T-cell (primary cell): Measurements from ENCODE around the gene LARP6. TPM values are rescaled to one million over a fixed set of nuclear protein-coding genes. Genes with fewer than 3 reads are reported as not detected.

Source experiments
- ATAC-seq, 4 experiments: fragments of 200-7000 bp in 3 of 4; fragments of 150-1000 bp in 1 of 4; cut with Tn5 transposase; replicated peaks in 1 of 4; 1 replicate in 3 of 4; 2 replicates in 1 of 4; pipeline ENCODE4 v1.10.0; 2021; ENCODE audit warnings: moderate library complexity in 3 of 4, mild to moderate bottlenecking in 2 of 4, moderate number of reproducible peaks in 1 of 4
- CTCF ChIA-PET, 2 donors: fragments of 300-600 bp; sonication (Branson Sonifier 250); formaldehyde crosslinking; loops; one replicate each; lab custom pipeline; 2022; ENCODE audit warnings: antibody characterized with exemption in 2 of 2; lab: Charles Lee
- POLR2A ChIA-PET, 2 donors: fragments of 300-600 bp; sonication (Branson Sonifier 250); formaldehyde crosslinking; loops; one replicate each; lab custom pipeline; 2022; ENCODE audit warnings: antibody characterized with exemption in 2 of 2; lab: Charles Lee
- DNase-seq, 35 experiments: peaks; one replicate each; pipeline versions ENCODE4 v3.0.0 to v3.0.0-alpha.2; 2013 to 2023
- H3K27ac ChIP-seq: one replicate; pipeline ENCODE4 v1.5.1; 2013; ENCODE audit warnings: low read length
- H3K27me3 ChIP-seq, 2 experiments: replicated peaks in 1 of 2; 1 replicate in 1 of 2; 2 replicates in 1 of 2; pipeline versions ENCODE4 v1.6.1 to v1.7.0; 2013; ENCODE audit warnings: low read length in 1 of 2, mixed read lengths in 1 of 2; ENCODE audit not compliant: control insufficient read depth in 2 of 2, insufficient read depth in 2 of 2; ENCODE audit errors: extremely low read depth in 1 of 2
- H3K36me3 ChIP-seq, 2 donors: 1 replicate in 1 of 2; 2 replicates in 1 of 2; pipeline versions ENCODE4 v1.6.1 to v1.7.0; 2013; ENCODE audit warnings: low read length in 1 of 2; ENCODE audit not compliant: control insufficient read depth in 2 of 2, insufficient read depth in 1 of 2; ENCODE audit errors: extremely low read depth in 1 of 2
- H3K4me1 ChIP-seq, 2 experiments: 1 replicate in 1 of 2; 2 replicates in 1 of 2; pipeline versions ENCODE4 v1.6.1 to v1.7.0; 2013; ENCODE audit warnings: low read length in 2 of 2, mixed read lengths in 1 of 2; ENCODE audit not compliant: insufficient read depth in 2 of 2, control insufficient read depth in 1 of 2; ENCODE audit errors: extremely low read depth in 1 of 2
- H3K4me3 ChIP-seq, 2 donors: 1 replicate in 1 of 2; 2 replicates in 1 of 2; pipeline versions ENCODE4 v1.5.1 to v1.7.0; 2013; ENCODE audit warnings: mild to moderate bottlenecking in 2 of 2, low read length in 1 of 2, moderate library complexity in 1 of 2; ENCODE audit not compliant: control insufficient read depth in 1 of 2; ENCODE audit errors: extremely low read depth in 1 of 2
- H3K9me3 ChIP-seq: 2 replicates; pipeline ENCODE4 v1.7.0; 2013
- H3K27ac Mint-ChIP-seq, 2 donors: one replicate each; pipeline ENCODE4 v1.8.0; 2020 to 2021; ENCODE audit warnings: mild to moderate bottlenecking in 2 of 2, mixed read lengths in 2 of 2
- H3K27me3 Mint-ChIP-seq, 2 donors: one replicate each; pipeline ENCODE4 v1.8.0; 2021 to 2022; ENCODE audit warnings: mixed read lengths in 2 of 2
- H3K36me3 Mint-ChIP-seq: one replicate; pipeline ENCODE4 v1.8.0; 2021; ENCODE audit warnings: mixed read lengths
- H3K4me1 Mint-ChIP-seq, 3 donors: one replicate each; pipeline ENCODE4 v1.8.0; 2020 to 2022; ENCODE audit warnings: mixed read lengths in 3 of 3, mild to moderate bottlenecking in 1 of 3
- H3K4me3 Mint-ChIP-seq, 3 donors: one replicate each; pipeline ENCODE4 v1.8.0; 2020 to 2022; ENCODE audit warnings: mild to moderate bottlenecking in 3 of 3, mixed read lengths in 3 of 3, moderate library complexity in 3 of 3
- H3K9me3 Mint-ChIP-seq, 3 donors: one replicate each; pipeline ENCODE4 v1.8.0; 2020 to 2022; ENCODE audit warnings: mixed read lengths in 3 of 3
- WGBS: methylation state at CpG from one replicate; pipeline ENCODE4 v1.1.5; 2013; ENCODE audit warnings: missing lambda C conversion rate; ENCODE audit not compliant: insufficient coverage; 5-methylcytosine and 5-hydroxymethylcytosine counted together
- total RNA-seq, 35 experiments: library from RNA in 6 of 35; stranded (reverse) in 6 of 35; fragments of 120-200 nt in 1 of 35; gene quantifications; one replicate each; pipeline versions ENCODE4 v1.2.1 to v1.2.4 and lab custom pipeline; 2013 to 2026

LARP6 gene
- total RNA-seq, 5 donors from 2014 or later (not counting 1 experiment from before 2014, with no cell fraction given) = 0.41 to 0.49 TPM; not detected in 3

DNA sequence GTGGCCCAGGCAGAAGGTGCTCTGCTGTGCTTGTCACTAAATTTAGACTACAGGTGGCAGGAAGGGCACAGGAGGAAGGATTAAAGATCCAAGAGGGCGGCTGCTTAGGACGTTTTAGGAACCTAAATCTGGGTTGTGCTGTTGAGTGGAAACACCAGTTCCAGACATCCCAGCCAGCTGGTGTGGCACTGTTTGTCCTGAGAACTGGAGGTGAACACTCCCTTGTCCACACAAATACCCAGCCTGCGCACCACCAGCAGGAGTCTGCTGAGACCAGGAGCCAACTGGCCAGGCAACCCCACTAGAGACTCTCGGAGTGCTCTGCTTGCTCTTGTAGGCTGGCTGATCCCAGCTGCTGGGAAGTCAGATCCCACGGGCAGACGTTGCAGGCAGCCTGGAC is 60.3 kb downstream of the LARP6 start:
- H3K27me3 ChIP-seq = peaks cover 0 to 12% of the 10 kb centered on the region in 2 experiments
- ATAC-seq (no peak), DNase-seq (no peak)
- no peaks in the 10 kb centered on the region for H3K4me1 Mint-ChIP-seq
- no peaks in the 10 kb centered on the region for H3K36me3 Mint-ChIP-seq
- H3K27me3 Mint-ChIP-seq = peaks cover 4 to 8% of the 10 kb centered on the region in 2 donors
- H3K4me3 ChIP-seq = no peak overlapping the region
- H3K36me3 ChIP-seq = no peaks in the 10 kb centered on the region
- no peaks in the 10 kb centered on the region for H3K9me3 ChIP-seq
- ChIA-PET CTCF (no interaction called here), POLR2A (no interaction called here)
- WGBS = 80% methylated on average over 2 of the region's 6 CpGs
- H3K27ac ChIP-seq = no peak overlapping the region
- H3K4me1 ChIP-seq = no peaks in the 10 kb centered on the region
- no peak overlapping the region for H3K4me3 Mint-ChIP-seq
- H3K9me3 Mint-ChIP-seq = no peaks in the 10 kb centered on the region
- no peak overlapping the region for H3K27ac Mint-ChIP-seq

DNA sequence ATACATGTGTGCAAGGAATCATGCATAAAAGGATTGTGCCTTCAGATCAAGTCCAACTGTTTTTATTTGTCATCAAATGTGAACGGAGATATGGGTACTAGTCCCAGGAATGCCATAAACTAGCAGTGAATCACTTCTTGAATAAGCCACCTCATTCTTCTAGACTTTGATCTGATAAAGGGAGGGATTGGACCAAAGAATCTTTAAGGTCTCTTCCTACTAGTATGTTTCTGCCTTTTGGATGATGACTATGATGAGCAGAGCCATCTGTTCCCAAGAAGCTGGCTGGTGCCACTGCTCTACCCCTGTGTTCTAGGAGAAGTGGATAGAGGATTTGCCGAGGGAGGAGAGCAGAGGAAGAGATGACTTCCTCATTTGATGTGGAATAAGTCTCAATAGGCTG is 61.8 kb downstream of the LARP6 start:
- Mint-ChIP-seq H3K36me3 (no peaks in the 10 kb centered on the region), H3K27ac (no peak overlapping the region), H3K4me1 (no peaks in the 10 kb centered on the region), H3K9me3 (no peaks in the 10 kb centered on the region), H3K4me3 (no peak overlapping the region), H3K27me3 (peaks cover 4 to 8% of the 10 kb centered on the region in 2 donors)
- H3K4me3 ChIP-seq = no peak overlapping the region
- no peaks in the 10 kb centered on the region for H3K36me3 ChIP-seq
- no peak for DNase-seq
- ChIA-PET POLR2A (no interaction called here), CTCF (no interaction called here)
- no CpG with 5 or more reads among the region's 2 CpGs for WGBS
- ATAC-seq = no peak
- H3K4me1 ChIP-seq = no peaks in the 10 kb centered on the region
- peaks cover 0 to 12% of the 10 kb centered on the region in 2 experiments for H3K27me3 ChIP-seq
- H3K27ac ChIP-seq = no peak overlapping the region
- no peaks in the 10 kb centered on the region for H3K9me3 ChIP-seq

GRCh38 chr15:70791259-70791658 is 62.7 kb downstream of the LARP6 start:
- no peak for DNase-seq
- Histone ChIP-seq H3K27me3 (peaks cover 0 to 12% of the 10 kb centered on the region in 2 experiments), H3K4me1 (no peaks in the 10 kb centered on the region), H3K4me3 (no peak overlapping the region), H3K27ac (no peak overlapping the region), H3K9me3 (no peaks in the 10 kb centered on the region), H3K36me3 (no peaks in the 10 kb centered on the region)
- no peak for ATAC-seq
- Mint-ChIP-seq H3K9me3 (no peaks in the 10 kb centered on the region), H3K27ac (no peak overlapping the region), H3K27me3 (peaks cover 4 to 8% of the 10 kb centered on the region in 2 donors), H3K4me1 (no peaks in the 10 kb centered on the region), H3K36me3 (no peaks in the 10 kb centered on the region), H3K4me3 (no peak overlapping the region)
- WGBS = 69% methylated on average over 2 of the region's 5 CpGs
- ChIA-PET CTCF (no interaction called here), POLR2A (no interaction called here)

- ATAC-seq = no peak
- no peak overlapping the region for H3K4me3 Mint-ChIP-seq
- H3K4me3 ChIP-seq = no peak overlapping the region
- peaks cover 0 to 11% of the 10 kb centered on the region in 2 donors for H3K27me3 Mint-ChIP-seq
- no peaks in the 10 kb centered on the region for H3K9me3 Mint-ChIP-seq
- H3K27ac ChIP-seq = no peak overlapping the region
- POLR2A ChIA-PET = no interaction called here
- H3K9me3 ChIP-seq = no peaks in the 10 kb centered on the region
- H3K36me3 ChIP-seq = no peaks in the 10 kb centered on the region
- H3K4me1 Mint-ChIP-seq = peaks cover 0 to 3% (median 0%) of the 10 kb centered on the region in 3 donors
- H3K4me1 ChIP-seq = no peaks in the 10 kb centered on the region
- H3K27me3 ChIP-seq = peaks cover 0 to 12% of the 10 kb centered on the region in 2 experiments
- CTCF ChIA-PET = interaction anchor here in 1 of 2 donors (0.5 to 0.7 kb wide), 2 partner anchors 9 to 1745 kb away, joined by 3 to 4 read pairs; no protein-coding TSS in a partner anchor
- no CpG with 5 or more reads among the region's 4 CpGs for WGBS
- no peaks in the 10 kb centered on the region for H3K36me3 Mint-ChIP-seq
- no peak for DNase-seq
- no peak overlapping the region for H3K27ac Mint-ChIP-seq
Measured at GRCh38 chr15:70789213-70789612, 64.7 kb downstream of the LARP6 start.

DNA sequence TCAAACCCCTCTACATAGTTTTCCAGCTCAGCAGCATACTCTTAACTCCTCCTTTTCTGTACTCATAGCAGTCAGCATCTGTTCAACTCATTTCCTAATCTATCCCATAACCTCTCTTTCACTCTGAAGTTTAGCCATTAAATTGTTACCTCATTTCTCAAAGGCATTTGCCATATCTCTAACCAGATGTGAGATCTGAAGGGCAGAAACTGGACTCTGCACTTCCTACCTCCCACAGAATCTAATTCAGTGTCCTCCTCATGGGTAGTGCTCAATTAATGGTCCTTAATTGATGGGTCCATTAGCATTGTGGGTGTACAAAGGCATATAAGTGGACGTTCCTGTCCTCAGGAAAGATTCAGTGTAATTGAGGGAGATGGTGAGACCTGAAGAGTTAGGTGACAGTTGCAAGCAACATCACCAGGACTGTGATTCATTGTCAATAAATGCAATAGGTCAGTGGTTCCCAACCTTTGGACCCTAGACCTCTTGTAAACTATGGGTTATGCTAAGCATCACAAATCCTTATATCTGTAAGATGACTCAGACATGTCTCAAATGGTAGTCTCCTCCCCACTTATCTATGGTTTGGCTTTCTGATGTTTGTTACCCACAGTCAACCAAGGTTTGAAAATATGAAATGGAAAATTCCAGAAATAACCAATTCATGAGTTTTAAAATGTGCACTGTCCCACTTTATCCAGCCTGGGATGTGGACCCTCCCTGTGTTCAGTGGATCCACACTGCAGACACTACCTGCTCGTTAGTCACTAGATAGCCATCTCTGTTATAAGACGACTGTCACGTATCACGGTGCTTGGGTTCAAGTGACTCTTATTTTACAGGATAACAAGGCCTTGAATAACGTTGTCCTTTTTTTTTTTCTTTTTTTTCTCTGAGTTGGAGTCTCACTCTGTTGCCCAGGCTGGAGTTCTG is 65.6 kb downstream of the LARP6 start:
- Mint-ChIP-seq H3K9me3 (no peaks in the 10 kb centered on the region), H3K4me1 (peaks cover 0 to 3% (median 0%) of the 10 kb centered on the region in 3 donors), H3K36me3 (no peaks in the 10 kb centered on the region), H3K27ac (no peak overlapping the region), H3K27me3 (peaks cover 0 to 10% of the 10 kb centered on the region in 2 donors), H3K4me3 (no peak overlapping the region)
- DNase-seq (no peak), ATAC-seq (no peak)
- Histone ChIP-seq H3K4me1 (no peaks in the 10 kb centered on the region), H3K27me3 (peaks cover 3 to 11% of the 10 kb centered on the region in 2 experiments), H3K27ac (no peak overlapping the region), H3K36me3 (no peaks in the 10 kb centered on the region), H3K9me3 (no peaks in the 10 kb centered on the region), H3K4me3 (no peak overlapping the region)
- WGBS = 79% methylated on average over 5 of the region's 6 CpGs
- POLR2A ChIA-PET = no interaction called here
- CTCF ChIA-PET = no interaction called here

GRCh38 chr15:70786996-70787395 is 67.0 kb downstream of the LARP6 start:
- ChIA-PET POLR2A (no interaction called here), CTCF (no interaction called here)
- Mint-ChIP-seq H3K27ac (no peak overlapping the region), H3K4me3 (no peak overlapping the region), H3K4me1 (peaks cover 0 to 3% (median 0%) of the 10 kb centered on the region in 3 donors), H3K27me3 (peaks cover 0 to 7% of the 10 kb centered on the region in 2 donors), H3K36me3 (no peaks in the 10 kb centered on the region), H3K9me3 (no peaks in the 10 kb centered on the region)
- WGBS = 82% methylated on average over 3 of the region's 4 CpGs
- Histone ChIP-seq H3K4me3 (no peak overlapping the region), H3K4me1 (no peaks in the 10 kb centered on the region), H3K27ac (no peak overlapping the region), H3K27me3 (peaks cover 3 to 11% of the 10 kb centered on the region in 2 experiments), H3K9me3 (no peaks in the 10 kb centered on the region), H3K36me3 (no peaks in the 10 kb centered on the region)
- DNase-seq (no peak), ATAC-seq (no peak)
